ENCODE measurements around the gene E2F3.
A peak's percentile ranks its signal among the peaks of the same experiment; 100 is the strongest.

- TF ChIP-seq POLR2AphosphoS5 (IDR thresholded peaks at IDR 0.05), result peak; percentile 71 to 72 (median 71)
- TF ChIP-seq CTCF (IDR thresholded peaks at IDR 0.05), result no peak
- peak; percentile 44 for TF ChIP-seq POLR2A (IDR thresholded peaks at IDR 0.05)
These were observed at the start of gene E2F3 for GRCh38 chr6:20401205-20402091.

Measured in transverse colon (tissue), 4 donors.